ENCODE data around the gene GINS2.

The GINS2 gene

DNA sequence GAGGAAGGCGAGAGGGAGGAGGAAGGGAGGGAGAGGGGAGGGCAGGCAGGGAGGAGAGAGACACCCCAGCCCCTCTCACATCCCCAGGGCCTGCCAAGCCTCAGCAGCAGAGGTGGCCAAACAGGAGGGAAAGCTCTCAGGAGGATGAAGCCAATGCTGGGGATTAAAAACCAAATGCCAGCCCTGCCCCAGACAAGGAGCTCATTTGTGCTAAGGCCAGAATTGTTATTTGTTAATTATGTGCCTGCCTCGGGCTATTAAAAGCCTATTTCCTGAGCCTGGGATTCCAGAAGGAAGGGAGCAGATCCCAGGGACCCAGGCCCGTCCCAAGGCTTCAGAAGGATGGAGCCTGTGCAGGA is 27.9 kb upstream of the GINS2 start:
- no peak for DNase-seq (ENCODE audit: low read depth in 1 of 2, low spot score in 1 of 2)

DNA sequence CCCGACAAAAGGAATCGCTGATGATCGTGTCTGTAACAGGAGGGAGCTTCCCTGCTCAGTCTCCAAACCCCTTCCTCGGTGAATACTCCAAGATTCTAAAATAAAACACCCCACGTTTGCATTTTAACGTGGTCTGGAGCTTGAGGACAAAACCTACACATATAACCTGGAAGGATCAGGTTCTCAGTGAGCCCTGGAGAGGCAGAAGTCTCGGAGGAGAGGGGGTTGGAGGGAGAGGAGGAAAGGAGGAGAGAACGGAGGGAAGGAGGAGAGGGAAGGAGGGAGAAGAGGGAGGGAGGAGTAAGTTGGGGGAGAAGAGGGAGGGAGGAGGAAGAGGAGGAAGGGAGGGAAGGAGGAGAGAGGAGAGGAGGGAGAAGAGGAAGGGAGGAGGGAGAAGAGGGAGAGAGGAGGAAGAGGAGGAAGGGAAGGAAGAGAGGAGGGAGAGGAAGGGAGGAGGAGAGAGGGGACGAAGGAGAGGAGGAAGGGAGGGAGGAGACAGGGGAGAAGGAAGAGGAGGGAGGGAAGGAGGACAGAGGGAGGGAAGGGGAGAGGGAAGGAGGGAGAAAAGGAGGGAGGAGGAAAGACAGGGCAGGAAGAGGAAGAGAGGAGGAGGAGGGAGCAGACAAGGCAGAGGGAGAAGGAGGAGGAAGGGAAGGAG is 27.4 kb upstream of the GINS2 start:
- DNase-seq (ENCODE audit: low read depth in 1 of 2, low spot score in 1 of 2): no peak

DNA sequence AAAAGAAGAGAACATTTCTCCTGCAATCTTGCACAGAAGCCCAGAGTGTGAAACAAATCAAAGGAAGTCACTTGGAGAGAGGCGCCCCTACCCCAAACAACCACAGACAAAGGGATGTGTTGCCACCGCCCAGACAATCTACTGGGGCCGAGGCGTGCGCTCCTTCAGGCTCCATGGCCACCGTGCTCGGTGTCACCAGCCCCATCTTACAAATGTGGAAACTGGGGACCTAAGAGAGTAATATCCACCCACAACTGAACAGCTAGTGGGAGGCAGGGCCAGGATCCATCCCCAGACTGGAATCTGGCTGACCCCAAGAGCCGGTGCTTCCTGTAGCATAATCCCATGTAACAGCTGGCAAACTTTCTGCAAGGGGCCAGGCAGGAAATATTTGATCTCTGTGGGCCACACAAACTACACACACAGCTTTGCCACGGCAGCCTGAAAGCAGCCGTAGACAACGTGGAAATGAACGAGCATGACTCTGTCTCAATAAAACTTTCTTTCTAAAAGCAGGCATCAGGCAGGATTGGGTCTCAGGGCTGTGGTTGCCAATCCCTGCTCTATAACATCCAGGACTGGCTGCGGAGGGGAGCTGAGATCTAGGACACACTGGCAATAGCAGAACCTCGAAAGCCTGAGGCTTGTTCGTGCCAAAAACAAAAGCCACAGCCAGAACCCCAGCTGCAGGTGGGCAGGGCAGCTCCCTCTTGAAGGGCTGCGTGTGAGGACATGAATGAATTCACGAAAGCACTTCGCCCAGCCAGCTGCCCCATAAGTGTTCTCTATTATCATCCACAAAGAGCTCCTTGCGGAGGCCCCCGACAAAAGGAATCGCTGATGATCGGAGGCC is 26.6 kb upstream of the GINS2 start:
- no peak for DNase-seq (ENCODE audit: low read depth in 1 of 2, low spot score in 1 of 2)

DNA sequence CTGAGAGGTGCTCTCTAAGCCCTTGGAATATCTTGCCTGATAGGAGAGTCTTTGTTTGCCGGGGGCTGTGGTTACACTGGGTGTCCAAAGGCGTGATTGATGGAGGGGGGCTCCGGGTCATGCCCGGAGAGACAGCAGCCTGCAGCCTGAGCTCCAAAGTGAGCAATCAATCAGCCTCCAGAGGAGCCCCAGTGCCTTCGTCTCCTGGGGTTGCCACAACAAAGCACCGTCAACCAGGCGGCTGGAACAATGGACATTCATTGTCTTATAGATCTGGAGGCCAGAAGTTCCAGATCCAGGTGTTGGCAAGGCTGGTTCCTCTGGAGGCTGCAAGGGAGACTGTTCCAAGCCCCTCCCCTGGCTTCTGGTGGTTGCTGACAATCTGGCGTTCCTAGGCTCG is 24.0 kb upstream of the GINS2 start:
- no peak for DNase-seq (ENCODE audit: low read depth in 1 of 2, low spot score in 1 of 2)

DNA sequence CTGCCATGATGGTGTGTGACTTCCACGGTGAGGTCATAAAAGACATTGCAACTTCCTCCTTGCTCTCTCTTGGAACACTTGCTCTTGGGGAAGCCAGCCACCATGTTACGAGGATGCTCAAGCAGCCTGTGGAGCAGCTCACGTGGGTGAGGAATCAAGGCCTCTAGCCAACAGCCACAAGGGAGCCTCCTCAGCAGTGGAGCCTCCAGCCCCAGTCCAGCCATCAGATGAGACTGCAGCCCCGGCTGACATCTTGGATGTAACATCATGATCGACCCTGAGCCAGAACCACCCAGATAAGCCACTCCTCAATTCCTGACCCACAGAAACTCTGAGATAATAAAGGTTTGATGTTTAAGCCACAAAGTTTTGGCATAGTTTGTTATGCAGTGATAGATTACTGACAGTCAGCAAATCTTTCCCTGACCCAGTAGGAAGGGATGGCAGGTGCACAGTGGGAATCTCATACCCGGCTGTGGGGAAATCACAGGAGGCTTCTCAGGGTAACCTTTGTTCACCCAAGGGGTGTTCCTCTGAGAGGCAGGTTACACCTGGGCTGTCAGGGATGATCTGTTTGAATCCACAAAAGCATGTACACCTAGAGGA is 23.3 kb upstream of the GINS2 start:
- no peak for DNase-seq (ENCODE audit: low read depth in 1 of 2, low spot score in 1 of 2)

DNA sequence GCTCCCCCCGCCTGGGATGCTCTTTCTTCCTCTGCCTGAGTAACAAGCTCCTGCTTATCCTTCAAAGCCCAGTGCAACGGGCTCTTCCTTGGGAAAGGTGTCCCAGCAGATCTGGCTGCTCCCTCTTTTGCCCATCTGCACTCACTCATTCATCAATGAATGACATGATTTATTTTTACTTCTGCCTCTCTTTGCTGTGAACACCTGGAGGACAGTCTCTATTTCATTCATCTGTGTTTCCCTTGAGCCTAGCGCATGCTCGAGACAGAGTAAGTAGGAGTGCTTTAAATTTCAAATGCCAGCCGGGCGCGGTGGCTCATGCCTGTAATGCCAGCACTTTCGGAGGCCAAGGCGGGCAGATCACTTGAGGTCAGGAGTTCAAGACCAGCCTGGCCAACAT is 22.0 kb upstream of the GINS2 start:
- no peak for DNase-seq (ENCODE audit: low read depth in 1 of 2, low spot score in 1 of 2)

DNA sequence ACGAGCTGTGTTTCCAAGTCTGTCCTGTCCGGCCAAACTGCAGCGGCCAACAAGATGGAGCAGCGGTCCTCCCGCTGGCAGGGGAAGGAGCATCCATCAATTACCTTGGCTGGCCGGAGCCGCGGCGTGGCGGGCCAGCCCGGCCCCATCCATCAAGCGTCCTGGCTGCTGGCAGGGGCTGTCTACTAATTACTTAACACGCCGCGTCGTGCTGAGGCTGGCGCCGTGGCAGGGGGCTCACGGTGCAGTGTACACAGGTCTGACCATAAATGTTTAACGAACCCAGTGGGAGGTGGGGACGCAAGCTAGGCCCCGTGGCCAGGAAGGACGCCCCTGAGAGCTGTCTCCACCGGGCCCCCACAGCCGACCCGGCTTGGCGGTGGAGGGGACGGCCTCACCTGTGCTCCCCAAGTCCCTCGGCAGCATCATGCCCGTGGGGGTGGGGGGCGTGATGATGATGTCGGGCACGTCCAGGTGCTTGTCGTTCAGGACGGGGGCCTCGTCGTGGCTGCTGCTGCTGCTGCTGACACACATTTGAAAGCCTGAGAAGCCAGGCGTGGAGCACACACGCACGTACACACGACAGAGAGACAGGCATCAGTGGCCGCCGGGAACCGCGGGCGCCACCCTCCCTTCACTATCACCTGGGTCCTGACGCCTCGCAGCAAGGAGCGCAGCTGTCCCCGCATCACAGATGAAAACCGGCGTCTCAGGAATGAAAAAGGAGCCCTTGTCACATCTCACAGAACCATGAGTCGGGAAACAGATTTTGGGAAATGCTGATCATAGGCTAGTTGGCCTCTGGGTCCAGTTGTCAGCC is 21.2 kb upstream of the GINS2 start:
- no peak for DNase-seq (ENCODE audit: low read depth in 1 of 2, low spot score in 1 of 2)

DNA sequence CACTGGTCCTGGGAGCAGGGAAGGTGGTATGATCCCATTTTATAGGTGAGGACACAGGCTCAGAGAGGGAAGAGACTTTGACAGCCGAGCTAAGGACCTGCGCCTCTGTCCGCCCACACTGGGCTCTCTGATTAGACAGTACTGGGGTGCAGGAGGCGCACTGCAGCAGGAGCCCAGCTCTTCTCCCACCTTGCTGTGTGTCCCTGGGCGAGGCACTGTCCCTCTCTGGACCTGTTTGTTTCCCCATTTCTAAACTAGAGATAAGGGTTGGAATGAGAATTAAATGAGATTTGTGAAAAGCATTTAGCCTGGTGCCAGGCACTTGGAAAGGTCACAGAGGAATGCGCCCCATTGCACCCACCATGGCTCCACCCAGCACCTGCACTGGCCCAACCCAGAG is 19.6 kb upstream of the GINS2 start:
- no peak for DNase-seq (ENCODE audit: low read depth in 1 of 2, low spot score in 1 of 2)

DNA sequence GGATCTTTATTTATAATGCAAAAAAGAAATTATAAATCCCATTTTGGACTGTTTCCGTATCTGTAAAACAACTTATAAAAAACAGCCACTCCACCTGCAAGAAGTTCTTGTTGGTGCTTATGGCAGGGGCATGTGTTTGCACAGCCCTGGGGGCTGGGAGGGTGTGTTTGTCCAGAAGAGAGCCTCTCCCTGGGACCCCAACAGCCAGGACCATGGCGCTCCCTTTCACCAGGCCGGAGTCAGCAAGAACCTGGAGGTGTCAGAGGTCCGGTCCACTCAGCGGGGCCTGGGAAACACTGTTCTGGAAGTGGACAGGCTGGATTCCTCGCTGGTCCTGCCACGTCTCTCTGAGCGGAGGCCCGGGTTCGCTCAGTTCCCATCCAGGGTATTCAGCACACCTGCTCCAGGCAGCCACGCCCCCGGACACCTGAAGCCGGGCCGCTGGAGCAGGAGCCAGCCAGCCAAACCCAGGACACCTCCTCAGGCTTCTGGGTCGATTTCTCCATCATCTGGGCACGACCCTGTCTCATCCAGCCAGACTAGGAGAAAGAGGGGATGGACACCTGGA is 18.9 kb upstream of the GINS2 start:
- no peak for DNase-seq (ENCODE audit: low read depth in 1 of 2, low spot score in 1 of 2)

DNA sequence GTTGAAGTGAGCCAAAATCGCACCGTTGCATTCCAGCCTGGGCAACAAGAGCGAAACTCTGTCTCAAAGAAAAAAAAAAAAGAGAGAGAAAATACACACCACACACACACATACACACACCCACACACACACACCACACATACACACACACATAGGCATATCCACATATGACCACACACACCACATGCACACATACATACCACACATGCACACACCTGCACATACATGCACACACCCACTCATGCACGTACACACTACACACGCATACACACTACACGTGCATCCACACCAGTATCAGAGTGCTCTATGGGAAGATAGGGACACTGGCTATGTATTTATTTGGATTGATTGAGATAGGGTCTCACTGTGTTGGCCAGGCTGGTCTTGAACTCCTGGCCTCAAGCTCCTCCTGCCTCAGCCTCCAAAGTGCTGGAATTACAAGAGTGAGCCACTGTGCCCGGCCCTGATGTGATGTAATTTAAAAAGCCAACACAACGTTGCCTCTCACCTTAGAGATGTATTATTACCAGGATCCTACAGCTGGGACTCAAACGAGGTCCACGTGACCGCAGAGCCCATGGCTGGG is 17.8 kb upstream of the GINS2 start:
- no peak for DNase-seq (ENCODE audit: low read depth in 1 of 2, low spot score in 1 of 2)

DNA sequence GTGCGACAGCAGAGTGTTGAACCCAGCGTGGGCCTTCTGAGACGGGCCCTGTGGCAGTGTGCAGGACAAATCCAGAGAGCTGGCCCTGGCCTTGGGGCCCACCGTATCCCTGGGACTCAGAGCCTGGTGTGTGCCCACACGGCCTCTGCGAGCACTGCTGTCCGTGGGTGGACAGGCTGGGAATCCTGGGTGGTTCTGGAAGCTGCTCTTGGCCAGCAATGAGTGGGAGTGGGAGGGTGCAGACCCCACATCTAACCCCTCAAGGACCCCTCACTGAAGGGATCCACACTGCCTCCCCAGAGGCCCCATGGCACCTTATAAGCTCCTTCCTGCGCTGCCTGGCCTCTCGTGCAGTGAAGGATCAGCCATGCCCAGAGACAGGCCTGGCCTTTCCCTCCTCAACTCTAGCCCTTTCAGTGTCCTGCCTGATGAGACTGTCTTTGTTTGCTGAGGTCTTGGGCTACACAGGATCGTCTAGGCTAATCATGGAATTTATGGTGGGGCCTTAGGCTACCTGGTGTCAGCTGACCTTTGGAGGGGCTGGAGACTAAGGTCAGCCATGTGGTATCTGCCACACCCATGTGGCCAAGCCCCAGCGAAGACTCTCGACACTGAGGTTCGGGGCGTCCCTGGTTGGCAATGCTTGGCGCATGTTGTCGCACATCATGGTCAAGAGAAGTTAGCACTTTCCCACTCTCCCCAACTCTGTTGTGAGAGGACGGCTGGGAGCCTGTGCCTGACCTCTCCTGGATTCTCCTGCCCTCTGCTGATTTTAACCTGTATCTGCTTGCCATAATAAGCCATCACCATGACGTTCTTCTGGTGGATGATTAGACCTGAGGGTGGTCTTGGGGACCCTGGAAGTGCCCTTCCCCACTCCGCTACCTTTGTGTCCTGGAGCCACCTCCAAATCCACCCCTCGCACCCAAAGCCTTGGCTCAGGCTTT is 16.4 kb upstream of the GINS2 start:
- DNase-seq (ENCODE audit: low read depth in 1 of 2, low spot score in 1 of 2): no peak

DNA sequence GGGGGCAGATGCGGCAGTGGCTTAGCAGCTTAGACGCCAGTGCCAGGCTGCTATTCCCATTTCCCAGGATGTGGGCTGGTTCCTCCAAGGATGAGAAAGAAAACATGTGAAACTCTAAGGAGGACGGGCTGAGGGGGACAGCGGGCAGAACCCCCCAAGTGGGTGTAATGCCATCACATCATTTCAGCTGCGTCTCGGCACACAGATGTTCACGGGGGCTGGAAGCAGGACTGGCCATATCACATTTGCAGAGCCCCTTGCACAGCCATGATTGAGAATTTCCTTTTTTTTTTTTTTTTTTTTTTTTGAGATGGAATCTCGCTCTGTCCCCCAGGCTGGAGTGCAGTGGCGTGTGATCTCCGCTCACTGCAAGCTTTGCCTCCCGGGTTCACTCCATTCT is 15.3 kb upstream of the GINS2 start:
- DNase-seq (ENCODE audit: low read depth in 1 of 2, low spot score in 1 of 2): no peak

DNA sequence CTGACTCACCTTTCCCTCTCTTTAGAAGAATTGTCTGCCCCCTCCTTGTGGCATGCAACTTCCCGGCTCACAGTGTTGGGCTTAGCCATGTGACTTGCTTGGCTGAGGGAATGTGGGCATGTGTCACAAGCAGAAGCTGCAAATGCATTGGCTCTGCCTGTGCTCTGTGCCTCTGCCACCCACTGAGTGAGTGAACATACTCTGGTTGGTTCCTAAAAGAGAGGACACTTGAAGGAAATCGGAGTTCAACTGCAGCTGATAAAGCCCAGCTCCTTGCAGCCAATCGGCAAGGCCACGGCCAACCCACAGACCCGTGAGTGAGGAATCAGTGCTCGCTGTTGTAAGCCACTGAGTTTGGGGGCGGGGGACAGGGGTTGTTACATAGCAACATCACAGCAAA is 10.9 kb upstream of the GINS2 start:
- no peak for DNase-seq (ENCODE audit: low read depth in 1 of 2, low spot score in 1 of 2)

DNA sequence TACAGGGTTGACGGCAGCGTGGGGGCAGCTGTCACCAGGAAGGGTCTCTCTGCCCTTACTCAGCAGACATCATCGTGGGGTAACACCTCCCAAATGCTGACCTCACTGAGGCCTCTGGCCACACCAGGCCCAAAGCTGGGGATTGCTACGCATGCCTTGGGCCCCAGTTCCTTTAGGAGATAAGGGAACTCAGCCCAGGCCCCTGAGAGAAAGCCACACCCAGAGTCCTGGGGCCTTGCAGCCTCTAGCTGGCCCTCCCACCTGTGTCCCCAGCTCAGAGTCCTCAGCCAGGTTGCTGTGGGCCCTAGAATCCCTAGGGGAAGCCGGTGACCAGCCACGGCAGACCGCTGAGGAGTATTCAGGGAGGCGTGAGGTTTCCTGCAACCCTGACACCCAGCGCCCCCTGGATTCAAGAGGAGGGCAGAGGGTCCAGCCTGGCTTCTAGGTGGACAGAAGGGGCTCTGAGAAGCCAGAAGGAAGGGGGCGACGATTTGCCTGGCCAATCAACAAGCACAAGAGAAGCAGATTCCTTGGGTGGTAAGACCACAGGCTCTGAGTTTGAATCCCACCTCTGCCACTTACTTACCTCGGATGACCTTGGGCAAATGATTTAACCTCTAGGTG is 10.3 kb upstream of the GINS2 start:
- no peak for DNase-seq (ENCODE audit: low read depth in 1 of 2, low spot score in 1 of 2)

DNA sequence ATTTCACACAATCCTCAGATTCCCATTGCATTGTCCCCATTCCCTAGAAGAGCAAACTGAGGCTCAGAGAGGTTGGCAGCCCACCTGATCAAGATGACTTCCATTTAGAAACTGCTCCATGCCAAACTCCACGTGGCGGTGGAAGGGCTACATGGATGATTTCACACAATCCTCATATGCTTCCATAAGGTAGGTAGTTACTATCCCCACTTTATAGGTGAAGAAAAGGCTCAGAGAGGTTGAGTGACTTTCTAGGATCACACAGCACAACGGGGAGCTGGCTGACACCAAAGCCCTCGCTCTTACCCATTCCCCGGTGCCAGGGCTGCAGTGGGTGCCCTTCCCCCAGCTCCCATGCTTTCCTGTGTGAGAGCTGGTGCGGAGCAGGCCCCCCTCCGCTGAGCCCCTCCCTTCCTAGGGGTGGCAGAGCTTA is 9.7 kb upstream of the GINS2 start:
- DNase-seq (ENCODE audit: low read depth in 1 of 2, low spot score in 1 of 2): no peak

DNA sequence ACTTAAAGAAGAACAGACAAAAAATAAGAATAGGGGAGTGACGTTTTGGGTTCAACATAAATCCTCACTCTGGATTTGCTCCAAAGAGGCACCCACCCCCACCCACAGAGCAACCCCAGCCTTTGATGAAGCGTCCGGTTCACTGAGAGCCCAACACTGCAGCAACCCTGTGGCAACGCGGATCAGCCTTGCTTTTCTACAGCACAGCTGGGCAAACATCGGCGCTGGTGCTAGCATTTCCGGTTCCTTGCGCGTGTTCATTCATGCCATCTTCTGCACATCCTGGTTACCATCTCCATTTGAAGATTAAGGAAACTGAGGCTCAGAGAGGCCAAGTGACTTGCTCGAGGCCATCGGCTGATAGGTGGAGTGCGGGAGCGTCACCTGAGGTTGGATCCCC is 8.7 kb upstream of the GINS2 start:
- no peak for DNase-seq (ENCODE audit: low read depth in 1 of 2, low spot score in 1 of 2)

DNA sequence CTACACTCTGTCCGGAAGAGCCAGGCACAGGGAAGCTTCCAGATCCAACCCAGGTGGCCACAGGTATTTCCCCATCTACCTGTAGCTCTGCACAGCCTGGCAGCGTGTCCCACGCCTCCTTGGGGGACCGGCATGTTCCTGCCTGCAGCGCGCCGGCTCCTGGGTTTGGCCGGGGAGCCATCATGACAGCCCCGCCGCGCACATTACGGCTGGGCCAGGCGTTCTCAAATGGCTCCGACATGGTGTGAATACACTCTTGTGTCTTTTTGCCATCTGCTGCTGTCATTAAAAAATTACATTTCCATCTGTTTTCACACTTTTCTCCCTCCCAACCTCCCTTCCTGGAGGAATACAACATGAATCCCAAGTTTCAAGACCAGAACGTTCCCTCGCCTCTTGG is 8.0 kb upstream of the GINS2 start:
- no peak for DNase-seq (ENCODE audit: low read depth in 1 of 2, low spot score in 1 of 2)

DNA sequence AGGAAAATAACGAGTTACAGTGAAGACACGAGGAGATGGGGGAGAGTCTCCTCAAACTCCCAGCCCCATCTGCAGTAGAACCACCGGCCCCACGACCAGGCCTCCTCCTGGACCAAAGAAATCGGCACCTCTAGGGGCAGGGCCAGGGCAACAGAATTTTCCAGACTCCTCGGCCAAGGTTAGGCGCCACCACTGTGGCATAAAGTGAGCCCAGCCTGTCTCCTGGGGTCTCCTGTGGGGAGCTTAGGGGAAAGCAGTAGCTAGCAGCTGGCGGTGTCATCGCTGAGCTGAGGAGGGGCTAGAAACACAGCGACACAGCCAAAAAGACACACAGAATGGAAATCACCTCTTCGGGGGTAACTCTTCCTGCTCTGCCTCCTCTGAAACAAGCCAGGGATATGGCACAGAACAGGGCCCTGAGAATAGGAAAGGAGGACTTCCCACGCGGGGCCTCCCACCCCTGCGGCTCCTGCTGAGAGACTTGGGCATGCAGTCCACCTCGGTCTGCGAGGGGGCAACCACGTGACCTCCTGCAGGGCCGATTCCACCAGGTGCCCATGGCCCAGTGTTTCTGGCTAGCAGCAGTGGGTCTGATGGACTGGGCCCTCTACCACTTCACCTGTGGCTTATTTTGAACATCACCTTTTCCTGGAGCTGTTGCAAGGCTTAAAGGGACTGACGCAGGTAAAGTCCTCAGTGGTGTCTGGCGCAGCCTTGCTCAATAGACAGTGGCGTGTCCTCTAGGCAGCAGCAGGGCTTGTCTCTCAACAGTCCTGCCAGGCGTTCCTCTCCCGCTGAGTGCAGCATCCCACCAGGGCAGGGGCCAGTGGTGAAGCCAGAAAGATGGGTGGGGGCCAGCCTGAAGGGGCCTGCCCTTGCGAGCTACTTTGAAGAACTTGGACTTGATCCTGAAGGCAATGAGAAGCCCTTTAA is 6.7 kb upstream of the GINS2 start:
- DNase-seq (ENCODE audit: low read depth in 1 of 2, low spot score in 1 of 2): no peak
